ENCODE data around the gene TPO.
"Not testable (repeated sequence)": the region's sequence is repeated elsewhere in the genome, so short reads cannot be mapped to it uniquely, and the experiment has no call there.

Gene TPO

DNA sequence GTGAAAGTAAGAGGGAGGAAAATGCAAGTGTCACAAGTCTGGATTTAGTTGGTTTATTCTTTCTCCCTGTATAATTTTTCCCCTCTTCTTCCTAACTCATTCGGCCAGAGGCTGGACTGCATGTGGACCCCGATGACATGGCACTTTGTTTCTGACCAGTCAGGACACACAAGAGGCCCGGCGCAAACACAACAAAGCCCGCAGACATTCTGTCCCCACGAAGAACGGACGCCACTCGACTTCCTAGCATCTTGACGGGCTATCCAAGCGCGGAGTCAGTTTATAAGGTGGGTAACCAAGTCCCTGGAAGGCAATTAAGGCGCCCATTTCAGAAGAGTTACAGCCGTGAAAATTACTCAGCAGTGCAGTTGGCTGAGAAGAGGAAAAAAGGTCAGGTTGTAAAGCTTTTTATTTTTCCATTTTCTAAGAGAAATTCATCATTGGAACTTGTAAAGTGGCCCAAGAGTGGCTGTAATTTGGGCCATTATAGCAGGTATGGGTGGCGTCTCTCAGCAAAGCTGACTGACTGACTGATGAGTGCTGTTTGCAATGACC, at the start of gene TPO:
Gene TPO, plus strand, starts transcription at position 308 of the 555 bp plus-strand sequence. CDS start 946 bp downstream, outside the sequence.
- no peak for DNase-seq
- intact Hi-C loops (cut with DNase I) = no loop called here

DNA sequence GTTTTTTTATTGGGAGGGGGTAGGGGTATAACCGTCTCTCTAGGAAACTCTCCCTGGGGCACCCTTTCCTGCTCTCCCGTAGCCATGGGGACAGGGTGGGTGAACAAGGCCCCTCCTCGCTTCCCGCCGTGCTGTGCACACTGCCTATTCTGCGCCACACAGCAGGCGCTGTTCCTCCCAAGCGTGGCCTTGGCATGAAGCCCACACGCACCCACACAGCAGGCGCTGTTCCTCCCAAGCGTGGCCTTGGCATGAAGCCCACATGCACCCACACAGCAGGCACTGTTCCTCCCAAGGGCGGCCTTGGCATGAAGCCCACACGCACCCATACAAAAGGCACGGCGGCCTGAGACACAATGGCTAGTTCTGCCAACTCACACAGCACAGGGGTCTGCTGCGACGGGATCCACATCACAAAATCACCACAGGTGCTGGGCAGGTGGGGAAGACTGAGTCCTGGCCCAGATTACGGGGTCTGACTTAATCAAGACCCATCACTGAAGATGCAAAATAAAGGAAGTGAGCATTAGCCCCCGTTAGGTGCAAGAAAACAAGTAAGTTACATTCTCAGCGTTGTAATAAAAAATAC, 46.6 kb upstream of the TPO start:
- intact Hi-C loops (cut with DNase I) = loop anchor here (2.0 kb wide), 1 partner anchor 26 kb away; no protein-coding TSS in a partner anchor
- DNase-seq = peak; percentile 67 to 98 (median 84)

DNA sequence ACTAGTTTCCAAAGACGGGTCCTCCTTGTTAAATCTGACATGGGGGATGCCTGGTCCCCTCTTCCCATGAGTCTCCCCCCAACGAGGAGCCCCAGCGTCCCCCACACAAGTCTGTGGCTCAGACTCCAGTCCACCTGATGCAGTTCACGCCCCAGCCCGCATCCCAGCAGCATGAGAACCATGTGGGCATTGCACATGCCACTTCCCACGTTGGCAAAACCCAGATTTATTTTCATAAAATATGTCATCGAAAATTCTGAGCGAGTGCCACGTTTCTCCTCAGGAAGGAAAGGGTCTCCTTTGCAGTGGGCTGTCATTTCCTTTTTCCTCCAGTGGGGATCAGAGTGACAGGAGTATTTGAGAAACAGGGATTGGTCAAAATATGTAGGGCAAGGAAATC, 45.7 kb upstream of the TPO start:
- peak in 1 of 10 donors; percentile 59 for DNase-seq
- intact Hi-C loops (cut with DNase I) = loop anchor here (2.0 kb wide), 1 partner anchor 27 kb away; no protein-coding TSS in a partner anchor

DNA sequence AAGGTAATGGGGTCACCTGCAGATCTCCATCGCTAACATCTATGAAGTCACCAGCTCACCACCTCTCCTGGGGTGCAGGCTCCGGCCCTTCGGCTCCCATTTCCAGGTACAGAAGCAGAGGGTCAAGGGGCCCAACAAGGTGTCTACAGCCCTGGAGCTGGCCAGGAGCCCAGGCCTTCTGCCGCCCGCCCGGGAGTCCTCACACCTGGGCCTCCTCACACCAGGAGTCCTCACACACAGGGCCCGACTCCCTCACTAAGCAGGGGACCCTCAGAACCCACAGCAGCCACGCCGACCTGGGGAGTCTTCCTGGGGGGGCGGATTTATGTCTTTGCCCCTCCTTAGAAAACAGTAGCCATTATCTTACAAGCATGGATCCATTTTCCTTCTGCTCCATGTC, 43.4 kb upstream of the TPO start:
- intact Hi-C loops (cut with DNase I) = no loop called here
- DNase-seq = peak in 1 of 10 donors; percentile 76

DNA sequence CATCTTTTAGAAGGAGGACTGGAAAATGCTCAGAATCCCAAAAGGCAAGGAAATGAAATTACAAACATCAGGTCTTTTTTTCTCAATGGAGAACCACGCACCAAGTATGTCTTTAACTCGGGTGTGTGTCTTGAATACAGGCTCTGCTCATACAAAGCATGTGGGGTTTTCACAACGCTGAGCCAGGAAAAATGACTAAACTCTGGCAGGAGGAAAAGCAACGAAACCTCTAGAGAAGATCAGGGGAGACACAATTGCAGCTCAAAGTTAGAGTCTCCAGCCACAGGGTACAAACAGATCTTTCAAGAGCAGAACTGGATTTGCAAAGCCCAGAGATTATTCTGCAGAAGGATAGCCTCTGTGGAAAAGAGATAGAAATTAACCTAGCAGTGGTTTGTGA, 42.8 kb upstream of the TPO start:
- intact Hi-C loops (cut with DNase I) = no loop called here

DNA sequence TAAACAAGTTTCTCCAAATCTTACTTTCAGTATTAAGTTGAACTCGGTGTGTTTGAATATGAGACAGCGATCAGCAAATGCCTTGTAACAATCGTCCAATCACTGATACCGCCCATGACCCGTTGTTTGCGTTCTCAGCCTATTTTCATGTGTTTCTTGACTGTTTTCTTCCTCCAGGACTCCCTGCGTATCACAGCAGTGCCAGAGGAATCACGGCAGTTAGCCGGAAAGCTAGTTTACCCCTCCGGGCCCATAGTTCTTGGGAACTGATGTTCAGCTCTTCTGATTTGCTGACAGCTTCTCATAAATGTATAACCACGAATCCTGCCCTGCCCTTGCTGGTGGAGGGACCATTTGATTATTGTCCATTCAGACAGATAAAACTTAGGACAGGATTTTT, 42.2 kb upstream of the TPO start:
- intact Hi-C loops (cut with DNase I) = no loop called here
- no peak for DNase-seq

More for the DNA sequence above, 42.8 kb upstream of the TPO start:
- no peak for DNase-seq

DNA sequence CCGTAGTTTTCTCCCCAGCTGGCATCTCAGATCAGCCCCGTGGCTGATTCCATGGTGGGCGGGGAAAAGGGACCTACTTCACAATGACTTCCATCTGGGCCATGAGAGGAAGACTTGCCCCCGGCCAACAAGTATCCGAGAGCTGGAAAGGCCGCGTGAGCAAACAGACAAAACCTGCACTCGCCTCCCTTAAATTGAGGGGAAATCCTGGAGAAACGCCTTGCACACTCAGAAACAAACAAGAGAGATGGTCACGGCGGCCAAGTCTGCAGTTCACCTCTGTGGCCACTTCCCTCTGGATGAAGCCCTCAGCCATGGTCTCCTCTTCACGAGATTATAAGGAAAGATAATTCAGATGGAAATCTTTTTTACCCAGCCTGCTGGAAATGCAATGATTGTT, 39.4 kb upstream of the TPO start:
- DNase-seq = no peak
- intact Hi-C loops (cut with DNase I) = no loop called here

DNA sequence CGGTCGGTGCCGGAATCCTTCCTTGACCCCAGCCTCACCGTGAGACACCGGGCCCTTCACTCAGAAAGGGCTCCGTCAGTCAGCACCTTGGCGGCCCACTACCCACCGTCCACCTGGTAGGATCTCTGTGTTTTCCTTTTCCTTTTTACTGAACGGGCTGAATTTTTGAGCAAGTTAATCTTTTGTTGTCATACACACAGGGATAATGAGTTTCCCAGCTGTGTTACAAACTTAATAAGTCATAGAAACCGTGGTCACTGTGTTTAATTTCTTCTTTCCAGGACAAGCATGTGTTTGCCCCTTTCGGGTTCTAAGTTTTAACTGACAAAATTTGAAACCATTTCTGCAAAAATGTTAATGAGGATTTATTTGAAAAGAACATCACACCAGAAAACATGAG, 39.0 kb upstream of the TPO start:
- intact Hi-C loops (cut with DNase I) = no loop called here

DNA sequence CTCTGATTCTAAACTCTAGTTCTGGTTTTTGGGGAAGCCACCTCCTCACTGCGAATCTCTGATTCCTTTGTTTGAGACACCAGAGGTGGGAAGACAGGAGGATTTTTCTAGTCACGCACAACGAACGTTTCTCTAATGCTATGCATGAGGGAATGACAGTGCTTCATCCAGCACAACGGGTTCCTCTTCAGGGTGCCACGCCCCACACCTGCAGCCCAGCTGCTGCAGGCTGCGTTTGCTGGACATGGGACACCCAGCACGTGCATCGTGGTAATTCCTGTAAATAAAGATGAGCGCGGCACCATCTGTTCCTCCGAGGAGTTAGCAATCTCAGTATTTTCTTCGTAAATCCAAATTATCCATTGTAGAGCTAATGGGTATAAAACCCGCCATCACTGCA, 37.5 kb upstream of the TPO start:
- intact Hi-C loops (cut with DNase I) = no loop called here
- DNase-seq = no peak

More for the DNA sequence above, 39.0 kb upstream of the TPO start:
- no peak for DNase-seq

DNA sequence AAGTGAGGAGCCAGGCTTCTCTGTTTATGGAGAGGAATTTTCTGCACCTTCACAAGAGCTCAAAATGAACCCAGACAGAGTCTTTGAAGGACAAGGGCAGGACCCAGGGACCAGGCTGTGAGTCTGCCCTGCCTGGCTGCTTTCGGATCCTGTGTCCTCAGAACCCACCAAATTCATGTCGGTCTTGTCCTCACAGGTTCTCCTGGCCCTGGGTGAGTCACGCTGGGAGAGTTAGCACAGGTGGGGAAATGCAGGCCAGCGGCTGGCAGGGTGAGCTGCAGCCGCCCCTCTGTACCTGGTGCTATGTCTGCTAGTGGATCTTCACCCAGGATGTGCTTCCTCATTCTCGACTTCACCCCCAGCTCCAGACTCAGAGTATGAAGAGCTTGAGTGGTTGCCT, 35.8 kb upstream of the TPO start:
- intact Hi-C loops (cut with DNase I) = no loop called here

DNA sequence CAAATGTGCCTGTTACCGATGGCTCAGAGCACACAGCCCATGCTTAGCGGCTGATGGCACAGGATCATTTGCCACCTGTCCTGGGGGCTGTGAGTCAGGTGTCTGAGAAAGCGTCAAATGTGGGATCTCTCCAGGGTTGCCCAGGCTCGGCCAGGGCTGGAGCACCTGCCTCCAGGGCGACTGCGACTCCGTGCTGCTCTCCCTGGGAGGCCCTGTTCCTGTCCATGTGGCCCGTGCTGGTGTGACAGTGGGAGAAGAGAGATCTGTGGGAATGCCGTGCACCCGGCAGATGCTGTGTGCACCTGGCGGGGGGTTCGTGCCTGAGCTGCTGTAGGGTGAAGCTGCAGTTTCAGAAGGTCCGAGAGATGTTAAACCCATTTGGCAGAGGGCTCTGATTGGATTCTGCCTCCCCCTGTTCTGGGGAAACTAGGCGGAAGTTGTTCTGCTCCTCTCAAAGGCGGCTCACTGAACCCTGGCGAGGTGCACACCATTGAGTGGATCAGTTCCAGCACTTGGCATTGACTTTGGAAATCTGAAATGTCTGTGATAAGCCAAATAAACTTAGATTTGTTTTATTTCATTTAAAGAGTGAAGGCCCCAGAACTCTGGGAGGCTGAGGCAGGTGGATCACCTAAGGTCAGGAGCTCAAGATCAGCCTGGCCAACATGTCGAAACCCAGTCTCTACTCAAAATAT, 34.7 kb upstream of the TPO start:
- intact Hi-C loops (cut with DNase I) = no loop called here
- no peak for DNase-seq

More for the DNA sequence above, 35.8 kb upstream of the TPO start:
- DNase-seq = no peak

DNA sequence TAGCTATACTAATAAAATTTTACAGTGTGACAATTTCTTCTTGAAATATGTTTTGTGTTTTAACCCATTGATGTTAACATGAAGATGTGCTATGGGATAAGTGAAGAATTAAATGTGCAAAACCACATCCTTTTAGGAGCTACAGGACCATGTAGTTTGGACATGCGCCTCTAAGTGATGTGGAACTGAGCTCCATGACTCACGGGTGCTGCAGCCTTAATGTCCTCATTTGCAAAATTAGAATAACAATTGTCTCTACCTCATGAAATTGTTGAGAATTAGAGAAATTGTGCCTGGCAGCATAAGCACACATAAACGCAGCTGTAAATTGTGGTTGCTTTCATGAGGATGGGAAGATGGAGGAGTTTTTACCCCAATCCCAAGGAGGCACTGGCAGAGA, 31.6 kb upstream of the TPO start:
- no peak for DNase-seq
- intact Hi-C loops (cut with DNase I) = no loop called here

DNA sequence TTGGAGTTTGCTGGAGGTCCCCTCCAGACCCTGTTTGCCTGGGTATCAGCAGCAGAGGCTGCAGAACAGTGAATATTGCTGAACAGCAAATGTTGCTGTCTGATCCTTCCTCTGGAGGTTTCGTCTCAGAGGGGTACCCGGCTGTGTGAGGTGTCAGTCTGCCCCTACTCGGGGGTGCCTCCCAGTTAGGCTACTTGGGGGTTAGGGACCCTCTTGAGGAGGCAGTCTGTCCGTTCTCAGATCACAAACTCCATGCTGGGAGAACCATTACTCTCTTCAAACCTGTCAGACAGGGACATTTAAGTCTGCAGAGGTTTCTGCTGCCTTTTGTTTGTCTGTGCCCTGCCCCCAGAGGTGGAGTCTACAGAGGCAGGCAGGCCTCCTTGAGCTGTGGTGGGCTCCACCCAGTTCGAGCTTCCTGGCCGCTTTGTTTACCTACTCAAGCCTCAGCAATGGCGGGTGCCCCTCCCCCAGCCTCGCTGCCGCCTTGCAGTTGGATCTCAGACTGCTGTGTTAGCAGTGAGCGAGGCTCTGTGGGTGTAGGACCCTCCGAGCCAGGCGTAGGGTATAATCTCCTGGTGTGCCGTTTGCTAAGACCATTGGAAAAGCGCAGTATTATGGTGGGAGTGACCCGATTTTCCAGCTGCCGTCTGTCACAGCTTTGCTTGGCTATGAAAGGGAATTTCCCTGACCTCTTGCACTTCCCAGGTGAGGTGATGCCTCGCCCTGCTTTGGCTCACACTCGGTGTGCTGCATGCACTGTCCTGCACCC, 25.1 kb upstream of the TPO start:
- intact Hi-C loops (cut with DNase I); DNase-seq: not testable (repeated sequence)

DNA sequence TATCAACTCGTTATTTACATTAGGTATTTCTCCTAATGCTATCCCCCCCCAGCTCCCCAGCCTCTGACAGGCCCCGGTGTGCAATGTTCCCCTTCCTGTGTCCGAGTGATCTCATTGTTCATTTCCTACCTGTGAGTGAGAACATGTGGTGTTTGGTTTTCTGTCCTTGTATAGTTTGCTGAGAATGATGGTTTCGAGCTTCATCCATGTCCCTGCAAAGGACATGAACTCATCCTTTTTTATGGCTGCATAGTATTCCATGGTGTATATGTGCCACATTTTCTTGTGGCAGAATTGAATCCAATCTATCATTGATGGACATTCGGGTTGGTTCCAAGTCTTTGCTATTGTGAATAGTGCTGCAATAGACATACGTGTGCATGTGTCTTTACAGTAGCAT, 23.1 kb upstream of the TPO start:
- intact Hi-C loops (cut with DNase I); DNase-seq: not testable (repeated sequence)

DNA sequence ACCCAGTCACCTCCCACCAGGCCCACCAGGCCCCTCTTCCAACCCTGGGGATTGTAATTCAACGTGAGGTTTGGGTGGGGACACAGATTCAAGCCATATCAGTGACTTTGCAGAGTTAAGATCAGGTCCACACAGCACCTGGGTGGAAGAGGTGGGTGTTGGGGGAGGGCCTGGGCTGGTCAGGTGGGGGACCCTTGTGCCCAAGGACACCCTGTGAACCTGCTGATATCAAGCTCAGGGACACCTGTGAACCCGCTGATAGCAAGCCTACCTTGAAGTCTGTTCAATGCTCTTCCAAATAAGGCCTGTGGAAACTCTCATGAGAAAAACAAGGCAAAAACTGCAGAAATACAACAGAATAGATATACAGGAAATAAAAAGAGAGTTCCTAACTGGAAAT, 19.9 kb upstream of the TPO start:
- intact Hi-C loops (cut with DNase I) = no loop called here
- DNase-seq = no peak

DNA sequence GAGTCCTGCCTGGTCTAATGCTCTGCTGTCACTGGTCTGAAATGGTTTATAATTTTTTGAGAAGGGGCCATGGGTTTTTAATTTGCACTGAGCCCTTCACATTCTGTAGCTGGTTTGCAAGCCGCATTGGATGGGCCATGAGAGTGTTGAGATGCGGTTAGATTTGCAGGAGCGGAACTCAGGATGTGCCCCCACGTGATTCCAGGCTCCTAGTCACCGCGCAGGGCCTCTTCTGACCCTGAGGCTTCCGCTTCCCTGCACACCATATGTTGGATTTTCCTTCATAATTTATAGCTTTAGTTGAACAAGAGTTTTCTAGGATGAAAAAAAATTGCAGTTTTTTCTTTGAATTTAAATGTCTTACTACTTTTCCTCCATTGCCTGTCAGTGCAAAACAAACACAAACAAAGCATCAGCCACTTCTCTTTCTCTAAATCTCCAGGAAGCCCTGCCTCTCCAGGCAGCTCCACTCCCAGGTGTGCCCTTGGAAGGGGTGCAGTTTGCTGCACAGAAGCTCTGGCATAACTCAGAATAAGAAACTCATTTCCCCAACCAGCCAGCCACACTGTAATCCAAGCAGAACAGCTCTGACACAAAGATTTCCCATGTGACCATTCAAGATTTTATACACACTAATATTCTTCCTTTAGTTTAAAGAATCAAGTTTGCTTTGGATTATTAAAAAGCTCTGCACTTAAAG, 18.4 kb upstream of the TPO start:
- DNase-seq = no peak
- intact Hi-C loops (cut with DNase I) = no loop called here

DNA sequence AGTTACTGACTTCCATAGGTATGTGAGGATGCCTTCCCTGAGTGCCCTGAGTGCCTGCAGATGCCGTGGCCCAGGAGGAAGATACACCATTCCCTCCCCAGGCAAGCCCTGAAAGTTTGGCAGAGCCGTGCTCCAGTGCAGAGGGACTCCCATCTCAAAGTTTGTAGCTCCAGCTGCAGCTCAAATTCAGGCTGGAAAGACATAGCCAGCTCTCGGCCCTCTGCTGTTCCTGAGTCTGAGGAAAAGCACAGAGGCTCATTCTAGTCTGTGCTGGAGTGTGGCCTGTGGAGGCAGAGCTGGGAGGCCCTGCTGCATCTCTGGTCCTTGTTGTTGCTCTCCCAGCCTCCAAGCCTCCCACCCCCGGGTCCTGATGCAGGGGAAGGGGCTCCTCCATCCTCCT, 15.9 kb upstream of the TPO start:
- peak in 1 of 10 donors; percentile 63 for DNase-seq
- intact Hi-C loops (cut with DNase I) = no loop called here

DNA sequence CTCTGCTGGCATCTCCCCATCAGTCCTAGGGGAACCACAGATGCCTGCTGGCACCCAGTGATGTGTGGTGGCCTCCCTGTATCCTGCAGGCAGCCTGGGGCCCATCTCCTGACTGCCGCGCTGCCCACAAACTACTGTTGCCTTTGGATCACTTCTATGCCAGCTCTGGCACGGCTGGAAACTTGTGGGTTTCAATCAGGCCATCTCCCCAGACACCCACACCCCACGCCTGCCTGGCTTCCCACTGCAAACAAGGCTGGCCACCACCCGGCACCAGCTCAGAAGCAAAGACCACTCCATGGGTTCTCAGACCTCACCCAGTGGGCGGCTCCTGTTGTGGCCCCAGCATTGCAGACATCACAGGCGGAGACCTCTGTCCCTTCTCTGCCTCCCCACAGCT, 15.1 kb upstream of the TPO start:
- peak in 1 of 10 donors; percentile 72 for DNase-seq
- intact Hi-C loops (cut with DNase I) = no loop called here

DNA sequence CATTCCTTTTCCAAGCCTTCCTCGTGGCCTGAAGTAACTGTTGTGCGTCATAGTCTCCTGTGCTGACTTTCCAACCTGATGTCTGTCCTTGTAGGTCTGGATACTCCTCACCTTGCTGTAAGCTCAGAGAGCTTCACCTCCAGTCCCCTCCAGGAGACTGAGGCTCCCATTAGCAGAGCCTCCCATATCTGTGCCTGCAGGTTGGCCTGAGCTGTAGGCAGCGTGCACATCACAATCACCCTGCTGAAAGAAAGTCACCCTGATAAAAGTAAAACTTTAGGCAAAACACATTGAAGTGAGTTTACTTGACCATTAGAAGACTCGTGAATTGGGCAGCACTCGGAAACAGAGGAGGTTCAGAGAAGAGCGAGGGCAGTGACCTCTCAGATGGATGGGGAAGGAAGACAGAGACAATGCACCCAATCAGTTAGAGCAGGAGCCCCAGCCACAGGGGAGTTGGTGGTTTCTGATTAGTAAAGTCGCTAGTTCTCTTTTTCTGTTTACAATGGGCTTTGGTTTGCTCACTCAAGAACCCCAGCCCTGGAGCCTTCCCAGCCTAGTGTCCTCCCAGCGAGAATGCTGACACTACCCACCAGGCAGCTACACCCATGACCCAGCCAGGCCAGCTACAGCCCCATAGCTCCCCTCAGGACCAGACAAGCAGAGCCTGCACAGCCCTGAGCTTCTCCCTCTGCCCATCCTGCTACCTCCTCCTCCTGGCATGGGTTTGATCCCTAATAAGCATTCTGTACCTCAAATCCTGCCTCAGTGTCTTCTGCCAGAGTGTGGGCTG, 12.1 kb upstream of the TPO start:
- no peak for DNase-seq
- intact Hi-C loops (cut with DNase I) = no loop called here

DNA sequence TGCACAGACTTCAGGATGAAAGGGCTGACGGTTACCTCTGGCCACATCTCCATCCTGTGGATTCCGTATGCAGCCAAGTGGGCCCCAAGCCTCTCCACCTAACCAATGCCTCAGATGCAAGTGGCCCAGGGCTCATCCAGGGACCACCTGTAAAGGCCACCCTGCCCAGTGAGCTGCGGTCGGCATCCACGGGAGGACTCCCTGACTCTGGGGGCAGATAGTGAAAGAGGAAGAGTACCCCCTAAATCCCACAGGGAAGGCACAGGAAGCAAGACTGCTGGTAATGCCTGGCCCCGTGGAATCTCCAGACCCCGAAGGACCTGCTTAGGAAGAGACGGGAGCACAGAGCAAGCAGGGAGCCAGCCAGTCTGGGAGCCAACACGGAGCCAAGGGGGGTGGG, 11.2 kb upstream of the TPO start:
- DNase-seq = no peak
- intact Hi-C loops (cut with DNase I) = no loop called here
